Measurements from ENCODE around the gene ZNF512. TPM values are rescaled to one million over a fixed set of nuclear protein-coding genes. Genes with fewer than 3 reads are reported as not detected.

The ZNF512 gene
- total and polyA plus RNA-seq, 2 of the 13 experiments (the other 11 are each of a cell fraction or from before 2014, with no cell fraction given) = 29.8 to 31.0 TPM

DNA sequence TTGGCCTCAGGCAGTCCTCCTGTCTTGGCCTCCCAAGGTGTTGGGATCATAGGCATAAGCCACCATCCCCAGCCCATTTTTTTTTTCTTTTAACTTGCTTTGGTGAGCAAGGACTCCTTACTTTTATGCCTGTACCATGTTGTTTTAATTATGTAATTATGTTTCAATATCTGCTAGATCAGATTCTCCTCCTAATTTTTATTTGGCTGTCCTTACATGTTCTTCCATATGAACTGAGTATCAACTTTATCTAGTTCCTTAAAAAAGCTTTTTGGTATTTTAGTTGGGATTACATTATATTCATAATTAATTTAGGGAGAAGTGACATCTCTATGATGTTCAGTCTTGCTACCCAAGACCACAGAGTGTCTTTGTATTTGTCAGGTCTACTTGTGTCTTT, 62.4 kb downstream of the ZNF512 start:
- H3K79me2 ChIP-seq (ENCODE audit: insufficient read depth, low read length) = no peaks in the 10 kb centered on the region
- no peak overlapping the region for H3K4me2 ChIP-seq (ENCODE audit: low read depth, low read length)
- no peak overlapping the region for H3K27ac ChIP-seq (ENCODE audit: extremely low read length, insufficient read depth, low read length)
- CTCF ChIA-PET (ENCODE audit: low intra/inter-chr PET ratio, low total read pairs) = no interaction called here
- no peaks in the 10 kb centered on the region for H3K9me3 ChIP-seq (ENCODE audit: low read length)
- H4K20me1 ChIP-seq (ENCODE audit: insufficient read depth, low read length) = no peaks in the 10 kb centered on the region
- no peak overlapping the region for H3K4me3 ChIP-seq (replicated peaks in 1 of 3; ENCODE audit: insufficient read depth in 1 of 3, low read depth in 2 of 3, low read length in 3 of 3)
- in situ Hi-C loops (cut with HindIII; ENCODE audit: extremely low pct_ligation_motif_present, low pct_unique_long_range_greater_than_20kb) (no loop called here), intact Hi-C loops (cut with micrococcal nuclease; ENCODE audit: unreplicated experiment) (no loop called here)
- DNase-seq (ENCODE audit: low spot score) (no peak), FAIRE-seq (no peak), ATAC-seq (no peak)
- H3K36me3 ChIP-seq (replicated peaks in 1 of 2; ENCODE audit: control insufficient read depth in 1 of 2, insufficient read depth in 2 of 2, low read length in 2 of 2) = peaks cover 30 to 73% of the 10 kb centered on the region in 2 experiments
- no peak overlapping the region for H3K9ac ChIP-seq (ENCODE audit: insufficient read depth, low read depth, low read length)
- no peak overlapping the region for H2AFZ ChIP-seq (ENCODE audit: low read length)
- no peaks in the 10 kb centered on the region for H3K27me3 ChIP-seq (ENCODE audit: control insufficient read depth in 1 of 2, insufficient read depth in 2 of 2, low read length in 2 of 2)
- BruUV-seq (replicated peaks) = no TSS peak
- H3K4me1 ChIP-seq (ENCODE audit: insufficient read depth, low read length) = no peaks in the 10 kb centered on the region
- TF ChIP-seq ZEB1 (IDR thresholded peaks at IDR 0.05; ENCODE audit: insufficient replicate concordance, low read depth) (no peak), PCBP1 (IDR thresholded peaks at IDR 0.05; ENCODE audit: borderline replicate concordance, low read depth, low read length) (no peak), KLF13 (CRISPR knock-in tag; IDR thresholded peaks at IDR 0.05) (no peak), HDAC6 (IDR thresholded peaks at IDR 0.05; ENCODE audit: low read depth, low read length) (no peak)
- TF ChIP-seq, protein P1, sequence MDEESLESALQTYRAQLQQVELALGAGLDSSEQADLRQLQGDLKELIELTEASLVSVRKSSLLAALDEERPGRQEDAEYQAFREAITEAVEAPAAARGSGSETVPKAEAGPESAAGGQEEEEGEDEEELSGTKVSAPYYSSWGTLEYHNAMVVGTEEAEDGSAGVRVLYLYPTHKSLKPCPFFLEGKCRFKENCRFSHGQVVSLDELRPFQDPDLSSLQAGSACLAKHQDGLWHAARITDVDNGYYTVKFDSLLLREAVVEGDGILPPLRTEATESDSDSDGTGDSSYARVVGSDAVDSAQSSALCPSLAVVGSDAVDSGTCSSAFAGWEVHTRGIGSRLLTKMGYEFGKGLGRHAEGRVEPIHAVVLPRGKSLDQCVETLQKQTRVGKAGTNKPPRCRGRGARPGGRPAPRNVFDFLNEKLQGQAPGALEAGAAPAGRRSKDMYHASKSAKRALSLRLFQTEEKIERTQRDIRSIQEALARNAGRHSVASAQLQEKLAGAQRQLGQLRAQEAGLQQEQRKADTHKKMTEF (CRISPR knock-in tag; IDR thresholded peaks at IDR 0.05) = no peak
- TF ChIP-seq, protein P2, sequence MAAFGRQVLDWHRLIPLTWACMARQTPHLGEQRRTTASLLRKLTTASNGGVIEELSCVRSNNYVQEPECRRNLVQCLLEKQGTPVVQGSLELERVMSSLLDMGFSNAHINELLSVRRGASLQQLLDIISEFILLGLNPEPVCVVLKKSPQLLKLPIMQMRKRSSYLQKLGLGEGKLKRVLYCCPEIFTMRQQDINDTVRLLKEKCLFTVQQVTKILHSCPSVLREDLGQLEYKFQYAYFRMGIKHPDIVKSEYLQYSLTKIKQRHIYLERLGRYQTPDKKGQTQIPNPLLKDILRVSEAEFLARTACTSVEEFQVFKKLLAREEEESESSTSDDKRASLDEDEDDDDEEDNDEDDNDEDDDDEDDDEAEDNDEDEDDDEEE (CRISPR knock-in tag; IDR thresholded peaks at IDR 0.05) = no peak
- POLR2A ChIA-PET = no interaction called here

DNA sequence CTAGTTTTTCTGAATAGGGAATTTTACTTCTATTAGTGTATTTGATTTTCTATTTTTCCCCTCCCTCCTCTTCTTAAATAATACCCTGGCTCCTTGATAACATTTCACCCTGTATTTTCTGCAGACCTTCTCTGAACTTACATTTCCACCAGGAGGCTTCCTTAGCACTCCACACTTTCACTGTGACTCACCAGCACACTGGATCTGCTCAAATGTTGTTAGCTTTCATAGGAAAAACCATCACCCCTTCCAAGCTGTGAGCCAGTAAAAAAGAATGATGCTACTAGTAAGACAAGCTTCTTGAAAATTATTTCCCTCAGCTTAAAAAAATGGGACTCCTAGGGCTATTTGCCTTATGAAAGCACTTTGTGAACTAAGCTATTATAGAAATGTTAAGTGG, 64.4 kb downstream of the ZNF512 start:
- in situ Hi-C loops (cut with HindIII; ENCODE audit: extremely low pct_ligation_motif_present, low pct_unique_long_range_greater_than_20kb) (no loop called here), intact Hi-C loops (cut with micrococcal nuclease; ENCODE audit: unreplicated experiment) (no loop called here)
- no peaks in the 10 kb centered on the region for H3K9me3 ChIP-seq (ENCODE audit: low read length)
- BruUV-seq (replicated peaks) = no TSS peak
- H3K36me3 ChIP-seq (replicated peaks in 1 of 2; ENCODE audit: control insufficient read depth in 1 of 2, insufficient read depth in 2 of 2, low read length in 2 of 2) = peaks cover 20 to 74% of the 10 kb centered on the region in 2 experiments
- no peaks in the 10 kb centered on the region for H3K79me2 ChIP-seq (ENCODE audit: insufficient read depth, low read length)
- no peak overlapping the region for H2AFZ ChIP-seq (ENCODE audit: low read length)
- no peak overlapping the region for H3K4me3 ChIP-seq (replicated peaks in 1 of 3; ENCODE audit: insufficient read depth in 1 of 3, low read depth in 2 of 3, low read length in 3 of 3)
- TF ChIP-seq SMAD3 (CRISPR knock-in tag; IDR thresholded peaks at IDR 0.05) (no peak), ZNF776 (CRISPR knock-in tag; IDR thresholded peaks at IDR 0.05) (no peak), CBX2 (IDR thresholded peaks at IDR 0.05; ENCODE audit: low read depth, low read length) (no peak), CBX2 (CRISPR knock-in tag; IDR thresholded peaks at IDR 0.05; ENCODE audit: low read depth) (no peak)
- TF ChIP-seq, protein P3, sequence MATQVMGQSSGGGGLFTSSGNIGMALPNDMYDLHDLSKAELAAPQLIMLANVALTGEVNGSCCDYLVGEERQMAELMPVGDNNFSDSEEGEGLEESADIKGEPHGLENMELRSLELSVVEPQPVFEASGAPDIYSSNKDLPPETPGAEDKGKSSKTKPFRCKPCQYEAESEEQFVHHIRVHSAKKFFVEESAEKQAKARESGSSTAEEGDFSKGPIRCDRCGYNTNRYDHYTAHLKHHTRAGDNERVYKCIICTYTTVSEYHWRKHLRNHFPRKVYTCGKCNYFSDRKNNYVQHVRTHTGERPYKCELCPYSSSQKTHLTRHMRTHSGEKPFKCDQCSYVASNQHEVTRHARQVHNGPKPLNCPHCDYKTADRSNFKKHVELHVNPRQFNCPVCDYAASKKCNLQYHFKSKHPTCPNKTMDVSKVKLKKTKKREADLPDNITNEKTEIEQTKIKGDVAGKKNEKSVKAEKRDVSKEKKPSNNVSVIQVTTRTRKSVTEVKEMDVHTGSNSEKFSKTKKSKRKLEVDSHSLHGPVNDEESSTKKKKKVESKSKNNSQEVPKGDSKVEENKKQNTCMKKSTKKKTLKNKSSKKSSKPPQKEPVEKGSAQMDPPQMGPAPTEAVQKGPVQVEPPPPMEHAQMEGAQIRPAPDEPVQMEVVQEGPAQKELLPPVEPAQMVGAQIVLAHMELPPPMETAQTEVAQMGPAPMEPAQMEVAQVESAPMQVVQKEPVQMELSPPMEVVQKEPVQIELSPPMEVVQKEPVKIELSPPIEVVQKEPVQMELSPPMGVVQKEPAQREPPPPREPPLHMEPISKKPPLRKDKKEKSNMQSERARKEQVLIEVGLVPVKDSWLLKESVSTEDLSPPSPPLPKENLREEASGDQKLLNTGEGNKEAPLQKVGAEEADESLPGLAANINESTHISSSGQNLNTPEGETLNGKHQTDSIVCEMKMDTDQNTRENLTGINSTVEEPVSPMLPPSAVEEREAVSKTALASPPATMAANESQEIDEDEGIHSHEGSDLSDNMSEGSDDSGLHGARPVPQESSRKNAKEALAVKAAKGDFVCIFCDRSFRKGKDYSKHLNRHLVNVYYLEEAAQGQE (IDR thresholded peaks at IDR 0.05; ENCODE audit: borderline replicate concordance in 1 of 2, low read depth in 1 of 2, low read length in 2 of 2) = no peak
- H3K4me2 ChIP-seq (ENCODE audit: low read depth, low read length) = no peak overlapping the region
- no peaks in the 10 kb centered on the region for H3K4me1 ChIP-seq (ENCODE audit: insufficient read depth, low read length)
- no peaks in the 10 kb centered on the region for H4K20me1 ChIP-seq (ENCODE audit: insufficient read depth, low read length)
- POLR2A ChIA-PET = interaction anchor here (0.6 kb wide), 1 partner anchor 210 kb away, joined by 3 read pairs; no protein-coding TSS in a partner anchor
- ATAC-seq = no peak
- CTCF ChIA-PET (ENCODE audit: low intra/inter-chr PET ratio, low total read pairs) = no interaction called here
- H3K9ac ChIP-seq (ENCODE audit: insufficient read depth, low read depth, low read length) = no peak overlapping the region
- H3K27me3 ChIP-seq (ENCODE audit: control insufficient read depth in 1 of 2, insufficient read depth in 2 of 2, low read length in 2 of 2) = no peaks in the 10 kb centered on the region
- no peak overlapping the region for H3K27ac ChIP-seq (ENCODE audit: extremely low read length, insufficient read depth, low read length)
- no peak for DNase-seq (ENCODE audit: low spot score)
- no peak for FAIRE-seq
